ENCODE measurements around the gene INO80E.
"Not testable (repeated sequence)": the region's sequence is repeated elsewhere in the genome, so short reads cannot be mapped to it uniquely, and the experiment has no call there.

Gene INO80E

DNA sequence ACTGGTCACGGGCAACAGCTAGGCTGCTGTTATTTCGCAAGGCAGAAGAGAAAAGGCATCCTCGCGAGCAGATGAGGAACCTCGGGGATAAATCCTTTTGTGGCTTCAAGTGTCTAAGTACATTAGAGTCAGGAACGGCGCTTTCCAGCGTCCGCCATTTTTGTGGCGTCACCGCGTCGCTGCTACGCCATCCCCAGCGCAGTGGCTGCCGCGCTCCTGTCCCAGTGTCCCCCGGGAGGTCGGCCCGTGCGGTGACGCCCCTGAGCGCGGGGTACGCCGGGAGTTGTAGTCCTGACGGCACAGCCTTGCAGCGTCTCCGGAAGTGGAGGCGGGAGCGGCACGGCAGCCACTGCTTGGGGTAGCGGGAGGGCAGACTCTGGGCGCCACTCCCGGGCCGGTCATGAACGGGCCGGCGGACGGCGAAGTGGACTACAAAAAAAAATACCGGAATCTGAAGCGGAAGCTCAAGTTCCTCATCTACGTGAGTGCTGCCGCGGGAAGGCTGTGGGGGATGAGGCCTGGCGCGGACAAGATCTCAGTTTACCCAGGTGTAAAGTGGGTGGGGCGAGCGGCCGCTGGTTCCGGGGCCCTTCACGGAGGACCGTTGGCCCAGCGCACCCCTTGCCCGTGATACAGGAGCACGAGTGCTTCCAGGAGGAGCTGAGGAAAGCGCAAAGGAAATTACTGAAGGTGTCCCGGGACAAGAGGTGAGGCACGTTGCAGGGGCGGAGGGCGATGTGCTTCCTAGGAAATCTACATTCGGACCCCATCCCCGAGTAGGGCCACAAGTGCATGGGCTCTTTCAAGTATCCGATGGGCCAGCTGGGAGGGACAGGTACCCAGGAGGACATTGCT lies at the start of gene INO80E:
INO80E (plus strand) TSS at position 331 of the 855 bp plus-strand sequence; CDS start at position 401, 70 bp downstream.
- DNase-seq = peak; percentile 100

GRCh38 chr16:29947897-29948296 lies 48.1 kb upstream of the INO80E start:
- DNase-seq = no peak

GRCh38 chr16:29950806-29951461 lies 45.1 kb upstream of the INO80E start:
- no peak for DNase-seq

- no peak for DNase-seq
Measured at GRCh38 chr16:29951625-29952365, 44.2 kb upstream of the INO80E start.

- no peak for DNase-seq
Measured at GRCh38 chr16:29958756-29959155, 37.3 kb upstream of the INO80E start.

DNA sequence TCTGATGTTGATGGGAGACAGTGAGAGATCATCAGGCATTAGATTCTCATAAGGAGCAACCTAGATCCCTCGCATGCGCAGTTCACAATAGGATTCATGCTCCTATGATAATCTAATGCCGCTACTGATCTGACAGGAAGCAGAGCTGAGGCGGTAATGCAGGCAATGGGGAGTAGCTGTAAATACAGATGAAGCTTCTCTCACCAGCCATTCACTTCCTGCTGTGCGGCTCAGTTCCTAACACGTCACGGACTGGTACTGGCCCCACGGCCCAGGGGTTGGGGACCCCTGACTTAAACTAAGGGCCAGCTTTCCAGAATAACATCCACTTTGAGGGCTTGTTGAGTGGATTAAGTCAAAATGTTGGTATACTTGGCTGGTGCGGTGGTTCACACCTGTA lies 36.7 kb upstream of the INO80E start:
- no peak for DNase-seq

- DNase-seq = not testable (repeated sequence)
Measured at GRCh38 chr16:29959821-29960220, 36.2 kb upstream of the INO80E start.

DNA sequence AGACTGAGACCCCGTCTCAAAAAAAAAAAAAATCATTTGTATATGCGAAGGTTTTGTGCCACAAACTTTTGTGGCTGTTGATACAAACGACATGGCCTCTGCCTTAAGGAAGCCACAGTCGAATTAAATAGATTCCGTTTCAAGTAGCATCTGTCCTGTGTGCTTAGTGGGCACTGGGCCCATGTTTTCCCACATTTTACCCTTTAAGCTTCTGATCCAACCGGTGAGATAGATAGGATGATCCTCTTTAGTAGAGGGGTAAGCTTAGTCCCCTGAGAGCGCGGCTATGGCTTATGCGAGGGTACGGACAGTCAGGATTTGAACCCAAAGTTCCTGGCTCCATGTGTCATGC lies 34.9 kb upstream of the INO80E start:
- DNase-seq = no peak

- peak; percentile 96 for DNase-seq
Measured at GRCh38 chr16:29961479-29962343, 34.3 kb upstream of the INO80E start, which contains the start of gene TMEM219. TMEM219 (plus strand) TSS chr16:29962079; CDS start chr16:29963144, 1,065 bp downstream.

GRCh38 chr16:29962344-29962994 lies 33.6 kb upstream of the INO80E start:
- no peak for DNase-seq

- DNase-seq = no peak
Measured at GRCh38 chr16:29963021-29963743, 32.9 kb upstream of the INO80E start.

- DNase-seq = no peak
Measured at GRCh38 chr16:29968205-29968604, 27.8 kb upstream of the INO80E start.

DNA sequence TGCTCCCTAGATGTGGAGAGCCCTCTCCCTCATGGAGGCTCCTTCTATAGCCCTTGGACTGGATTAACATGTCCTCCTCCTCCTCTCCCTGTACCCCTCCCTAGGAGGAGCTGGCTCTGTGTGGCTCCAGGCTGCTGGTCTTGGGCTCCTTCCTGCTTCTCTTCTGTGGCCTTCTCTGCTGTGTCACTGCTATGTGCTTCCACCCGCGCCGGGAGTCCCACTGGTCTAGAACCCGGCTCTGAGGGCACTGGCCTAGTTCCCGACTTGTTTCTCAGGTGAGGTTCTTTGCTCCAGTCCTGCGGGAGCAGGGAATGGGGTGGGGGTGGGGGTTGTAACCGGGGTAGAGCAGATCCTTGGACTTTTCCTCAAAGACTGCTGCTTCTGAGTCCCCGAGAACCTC lies 24.7 kb upstream of the INO80E start:
- no peak for DNase-seq

DNA sequence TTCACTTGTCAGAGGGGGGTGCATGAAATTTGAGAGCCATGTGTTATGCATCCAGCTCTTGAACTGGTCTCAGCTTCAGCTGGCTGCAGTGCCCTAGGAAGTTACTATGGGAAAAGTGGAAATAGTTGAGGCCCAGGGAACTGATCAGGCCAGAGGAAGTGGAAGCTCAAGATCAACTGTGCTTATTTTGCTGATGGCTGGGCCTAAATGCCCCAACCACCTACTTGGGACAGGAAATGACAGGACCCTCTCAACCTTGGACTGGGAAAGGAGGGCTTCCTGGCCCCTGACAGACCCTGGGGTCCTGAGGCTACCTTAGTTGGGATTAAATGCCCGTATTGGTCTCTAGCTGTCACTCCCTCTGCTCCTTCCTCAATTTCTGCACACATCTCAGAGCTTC lies 23.5 kb upstream of the INO80E start:
- DNase-seq = no peak

GRCh38 chr16:29972992-29973383 lies 23.1 kb upstream of the INO80E start:
- DNase-seq = no peak

DNA sequence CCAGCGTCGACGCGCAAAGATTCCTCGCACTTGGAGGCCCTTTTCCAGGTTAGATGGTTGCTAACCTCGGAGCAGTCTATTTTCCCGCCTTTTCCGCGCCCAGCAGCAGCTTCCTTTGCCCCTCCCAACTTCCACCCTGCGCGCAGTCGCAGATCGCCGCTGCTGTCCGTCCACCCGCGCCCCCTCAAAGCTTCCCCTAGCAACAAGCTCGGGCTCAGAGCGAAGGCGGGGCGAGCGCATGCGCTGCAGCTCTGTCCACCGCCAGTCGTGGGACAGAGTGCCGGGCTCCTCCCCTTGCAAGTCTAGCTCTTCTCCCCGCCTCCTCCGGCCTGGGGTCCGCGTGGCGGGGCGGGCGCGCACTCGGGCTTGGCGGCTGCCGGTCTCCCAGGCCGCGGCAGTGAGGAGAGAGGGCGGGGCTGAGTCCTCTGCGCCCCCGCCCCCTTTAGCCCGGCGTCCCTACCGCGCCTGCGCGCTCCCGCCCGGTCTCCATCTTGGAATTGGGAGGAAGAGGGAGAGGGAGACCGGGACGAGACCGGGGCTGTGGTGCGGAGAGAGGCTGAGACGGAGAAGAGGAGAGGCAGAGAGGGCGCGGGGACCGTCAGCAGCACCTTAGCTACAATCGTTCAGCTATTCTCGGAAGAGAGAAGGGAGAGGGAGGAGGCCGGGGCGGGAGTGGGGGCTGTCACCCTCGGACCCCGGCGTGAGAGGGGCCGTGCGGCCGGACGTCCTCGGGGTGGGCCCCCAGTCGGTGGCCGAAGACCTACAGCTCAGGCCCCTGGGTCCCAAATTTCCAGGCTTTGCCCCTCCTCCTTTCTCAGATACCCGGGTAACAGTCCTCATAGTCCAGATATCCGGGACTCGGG lies 22.4 kb upstream of the INO80E start, which contains the start of gene TAOK2:
TAOK2 (plus strand) TSS at position 485 of the 863 bp plus-strand sequence. CDS start 3,905 bp downstream, outside the sequence.
- peak; percentile 99 for DNase-seq

GRCh38 chr16:29974291-29975133 lies 21.5 kb upstream of the INO80E start:
- no peak for DNase-seq

DNA sequence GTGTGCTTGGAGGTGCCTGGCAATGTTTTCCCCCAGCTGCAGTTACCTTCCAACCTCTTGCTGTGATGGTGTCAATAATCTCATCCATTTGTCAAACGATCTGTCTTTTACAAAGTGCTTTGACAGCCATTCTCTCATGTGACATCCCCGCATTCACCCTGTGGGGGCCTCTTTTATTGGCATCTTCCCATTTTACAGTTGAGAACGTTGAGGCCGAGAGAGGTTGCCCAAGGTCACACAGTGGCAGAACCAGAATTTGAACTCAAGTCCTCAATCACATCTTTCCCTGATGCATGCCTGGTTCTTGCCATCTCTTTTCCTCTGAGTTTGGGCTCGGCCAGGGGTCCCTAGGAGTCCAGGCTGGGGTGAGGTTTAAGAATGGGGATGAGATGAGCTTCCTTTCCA lies 20.9 kb upstream of the INO80E start:
- no peak for DNase-seq
